SK-N-SH (cell line): ENCODE measurements around the gene BOLA3.

Experiments used
- FOXM1 ChIP-seq: IDR thresholded peaks from 2 replicates; pipeline ENCODE4 v1.4.0; 2012; ENCODE audit warnings: low read depth, mild to moderate bottlenecking
- TCF12 ChIP-seq: IDR thresholded peaks from 2 replicates; pipeline ENCODE4 v1.4.0; 2012
- TF ChIP-seq, protein P1 (sequence below): fragments of 150-350 bp; IDR thresholded peaks from 2 replicates; pipeline ENCODE4 v1.6.1; 2017; ENCODE audit warnings: antibody characterized with exemption, low read length, low read depth, borderline replicate concordance

DNA sequence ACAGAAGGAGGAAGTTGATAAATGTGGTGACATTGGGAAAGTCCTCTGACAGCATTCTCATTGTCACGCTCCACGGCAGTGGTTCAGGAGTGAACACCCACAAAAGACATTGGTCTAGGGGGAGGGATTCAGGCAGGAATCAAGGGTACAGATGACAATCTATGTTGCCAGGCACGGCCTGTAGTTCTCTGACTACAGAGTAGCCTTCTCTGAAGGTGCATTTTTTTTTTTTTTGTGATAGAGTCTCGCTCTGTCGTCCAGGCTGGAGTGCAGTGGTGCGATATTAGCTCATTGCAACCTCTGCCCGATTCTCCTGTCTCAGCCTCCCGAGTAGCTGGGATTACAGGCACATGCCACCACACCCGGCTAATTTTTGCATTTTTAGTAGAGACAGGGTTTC, 38.3 kb upstream of the BOLA3 start:
- TF ChIP-seq TCF12 = no peak
- TF ChIP-seq FOXM1 = no peak
- TF ChIP-seq, protein P1, sequence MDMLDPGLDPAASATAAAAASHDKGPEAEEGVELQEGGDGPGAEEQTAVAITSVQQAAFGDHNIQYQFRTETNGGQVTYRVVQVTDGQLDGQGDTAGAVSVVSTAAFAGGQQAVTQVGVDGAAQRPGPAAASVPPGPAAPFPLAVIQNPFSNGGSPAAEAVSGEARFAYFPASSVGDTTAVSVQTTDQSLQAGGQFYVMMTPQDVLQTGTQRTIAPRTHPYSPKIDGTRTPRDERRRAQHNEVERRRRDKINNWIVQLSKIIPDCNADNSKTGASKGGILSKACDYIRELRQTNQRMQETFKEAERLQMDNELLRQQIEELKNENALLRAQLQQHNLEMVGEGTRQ = no peak
